GM21381 (cell line): ENCODE data around the gene OR2AG1.
A peak's percentile ranks its signal among the peaks of the same experiment; 100 is the strongest.
"Not testable (repeated sequence)": the region's sequence is repeated elsewhere in the genome, so short reads cannot be mapped to it uniquely, and the experiment has no call there.

ENCODE experiments used
- ATAC-seq: cut with Tn5 transposase; IDR thresholded peaks from one replicate; pipeline ENCODE4 v1.9.1; 2021; ENCODE audit warnings: mild to moderate bottlenecking, moderate library complexity; ENCODE audit not compliant: unreplicated experiment

OR2AG1 gene

DNA sequence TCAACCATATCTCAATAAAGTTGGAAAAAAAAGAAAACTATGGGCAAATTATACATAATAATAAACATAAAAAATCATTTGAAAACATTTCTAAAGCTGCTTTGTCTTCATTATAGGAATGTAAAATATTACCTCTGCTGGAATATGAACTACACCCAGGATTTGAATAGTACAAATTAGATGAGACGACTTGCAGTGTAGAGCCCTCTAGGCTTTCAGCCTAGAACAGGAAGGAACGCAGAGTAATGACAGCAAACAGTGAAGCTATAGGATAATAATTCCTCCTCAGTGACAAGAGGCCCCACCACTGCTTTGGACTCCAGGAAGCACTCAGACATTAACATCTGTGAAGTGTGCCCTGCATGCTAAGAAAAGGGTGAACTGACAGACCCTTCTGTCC is 7.7 kb downstream of the OR2AG1 start:
- ATAC-seq, result no peak

DNA sequence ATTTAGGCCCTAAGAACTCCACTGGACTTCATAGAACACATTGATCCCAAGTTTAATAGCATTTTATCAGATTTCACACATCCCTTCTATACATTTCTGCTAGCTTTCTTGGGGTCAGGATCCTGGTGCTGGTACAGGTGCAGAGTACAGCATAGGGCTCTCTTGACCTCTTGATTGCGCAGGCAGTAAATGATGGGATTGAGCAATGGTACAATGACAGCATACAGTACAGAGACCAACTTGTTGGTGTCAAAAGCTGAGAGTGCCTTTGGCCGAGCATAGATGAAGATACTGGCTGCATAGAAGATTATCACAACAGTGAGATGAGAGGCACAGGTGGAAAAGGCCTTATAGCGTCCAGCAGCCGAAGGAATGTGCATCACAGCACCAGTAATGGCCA is 11.8 kb downstream of the OR2AG1 start:
- no peak for ATAC-seq

DNA sequence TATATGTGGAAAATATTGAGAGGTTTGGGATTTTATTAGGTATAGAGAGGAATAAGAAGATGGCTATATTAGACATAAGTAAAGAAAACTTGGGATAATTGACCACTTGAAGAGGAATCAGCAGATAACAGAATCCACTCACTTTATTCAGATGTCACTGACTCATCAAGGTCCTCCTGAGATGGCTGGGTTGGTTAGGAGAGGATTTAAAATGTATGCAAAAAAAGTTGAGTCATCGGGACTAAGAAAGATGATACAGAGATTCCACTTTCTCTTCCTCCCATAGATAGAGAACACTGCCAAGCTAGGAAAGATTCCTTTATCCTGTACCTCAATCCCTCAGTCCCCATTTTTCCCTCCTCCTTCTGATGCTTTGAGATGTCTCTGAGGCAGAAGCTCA is 16.6 kb downstream of the OR2AG1 start, which contains the start of gene OR6A2:
Gene OR6A2, minus strand, starts transcription at position 288 of the 400 bp plus-strand sequence. CDS start 3,981 bp downstream, outside the sequence.
- no peak for ATAC-seq

DNA sequence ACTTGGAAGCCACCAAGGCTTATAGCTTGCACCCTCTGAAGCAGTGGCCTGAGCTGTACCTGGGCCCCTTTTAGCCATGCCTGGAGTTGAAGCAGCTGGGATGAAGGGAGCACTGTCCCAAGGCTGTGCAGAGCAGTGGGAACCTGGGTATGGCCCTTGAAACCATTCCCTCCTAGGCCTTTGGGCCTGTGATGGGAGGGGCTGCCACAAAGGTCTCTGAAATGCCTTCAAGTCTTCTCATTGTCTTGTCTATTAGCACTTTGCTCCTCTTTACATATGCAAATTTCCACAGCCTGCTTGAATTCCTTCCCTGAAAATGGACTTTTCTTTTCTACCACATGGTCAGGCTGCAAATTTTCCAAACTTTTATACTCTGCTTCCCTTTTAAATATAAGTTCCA is 18.3 kb downstream of the OR2AG1 start:
- ATAC-seq, result not testable (repeated sequence)

DNA sequence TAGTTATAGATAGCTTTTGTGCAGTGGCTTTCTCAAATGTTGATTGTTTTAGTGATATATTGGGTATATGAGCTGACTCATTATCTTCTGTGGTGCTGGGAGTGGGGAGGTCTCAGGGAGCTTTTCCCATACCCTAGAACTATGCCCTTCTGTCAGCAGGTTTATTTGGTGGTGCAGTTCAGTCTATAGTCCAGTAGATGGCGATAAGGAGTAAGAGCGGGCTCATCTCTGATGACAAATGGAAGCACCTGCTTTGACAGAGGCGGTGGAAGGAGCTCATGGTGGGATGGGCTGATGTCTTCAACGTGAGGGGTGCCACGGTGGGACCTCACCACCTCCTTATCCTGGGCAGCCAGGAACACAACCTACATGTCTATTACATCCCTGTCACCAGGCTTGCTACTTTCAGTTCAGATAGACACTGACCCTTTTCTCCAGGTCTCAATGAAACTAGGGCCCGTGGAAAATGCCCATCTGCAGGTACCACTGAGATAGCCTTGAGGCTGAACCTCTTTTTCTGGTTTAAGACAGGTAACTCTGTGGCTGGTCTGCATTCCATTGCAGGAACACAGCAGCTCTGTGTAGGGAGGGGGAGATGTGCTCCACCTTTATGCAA is 29.7 kb downstream of the OR2AG1 start:
- ATAC-seq, result peak; percentile 91

DNA sequence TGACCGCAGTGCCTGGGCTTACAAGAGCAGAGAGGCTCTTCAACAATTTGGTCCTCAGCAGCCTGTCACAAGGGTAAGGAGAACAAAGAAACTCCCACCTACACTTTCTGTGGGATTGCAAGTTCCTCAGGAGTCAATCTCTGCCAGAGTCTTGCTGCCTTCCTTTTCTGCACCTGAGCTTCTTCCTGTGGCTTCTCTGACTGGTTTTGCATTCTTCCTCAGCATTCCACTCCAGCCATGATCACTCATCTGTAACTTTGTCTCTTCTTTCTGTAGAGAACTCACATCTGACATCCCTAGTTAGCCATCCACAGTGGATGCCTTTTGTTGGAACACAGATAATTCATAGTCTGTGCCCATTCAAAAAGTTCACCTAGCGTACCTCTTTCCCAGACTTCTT is 30.8 kb downstream of the OR2AG1 start:
- ATAC-seq, result no peak

DNA sequence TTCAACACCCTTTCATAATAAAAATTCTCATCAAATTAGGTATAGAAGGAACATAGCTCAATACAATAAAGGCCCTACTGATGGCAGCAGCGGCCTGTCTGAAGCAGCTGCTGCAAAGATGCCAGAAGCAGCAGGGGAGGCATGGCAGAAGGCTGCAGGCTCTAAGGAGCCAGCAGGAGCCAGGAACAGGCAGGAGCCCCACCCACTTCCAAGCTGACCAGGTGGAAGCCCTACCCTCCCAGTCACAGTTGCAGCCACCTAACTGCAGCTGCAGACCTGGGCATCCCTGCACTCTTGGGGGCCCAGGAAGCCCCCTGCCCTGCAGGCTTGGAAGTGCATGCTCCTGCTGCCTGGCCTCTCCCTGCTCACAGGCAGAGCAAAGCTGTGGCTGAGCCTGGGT is 34.9 kb downstream of the OR2AG1 start:
- ATAC-seq, result no peak

DNA sequence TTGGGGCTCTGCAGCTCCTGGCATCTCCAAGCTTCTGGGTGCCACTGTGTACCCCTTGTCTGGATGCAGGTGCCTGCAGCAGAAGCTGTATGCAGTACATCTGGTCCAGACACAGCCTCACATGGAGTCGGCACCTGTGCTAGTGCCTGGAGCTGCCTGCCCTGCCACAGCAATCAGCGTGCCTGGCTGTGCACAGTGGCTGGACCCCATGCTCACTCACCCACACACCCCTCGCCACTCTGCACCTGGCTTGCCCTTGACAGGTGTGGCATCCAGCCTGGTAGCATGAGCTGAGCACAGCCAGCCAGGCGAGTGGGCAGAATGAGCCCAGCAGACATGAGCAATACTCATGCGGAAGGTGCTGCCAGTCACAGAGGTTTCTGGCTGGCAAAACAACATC is 36.1 kb downstream of the OR2AG1 start:
- no peak for ATAC-seq

DNA sequence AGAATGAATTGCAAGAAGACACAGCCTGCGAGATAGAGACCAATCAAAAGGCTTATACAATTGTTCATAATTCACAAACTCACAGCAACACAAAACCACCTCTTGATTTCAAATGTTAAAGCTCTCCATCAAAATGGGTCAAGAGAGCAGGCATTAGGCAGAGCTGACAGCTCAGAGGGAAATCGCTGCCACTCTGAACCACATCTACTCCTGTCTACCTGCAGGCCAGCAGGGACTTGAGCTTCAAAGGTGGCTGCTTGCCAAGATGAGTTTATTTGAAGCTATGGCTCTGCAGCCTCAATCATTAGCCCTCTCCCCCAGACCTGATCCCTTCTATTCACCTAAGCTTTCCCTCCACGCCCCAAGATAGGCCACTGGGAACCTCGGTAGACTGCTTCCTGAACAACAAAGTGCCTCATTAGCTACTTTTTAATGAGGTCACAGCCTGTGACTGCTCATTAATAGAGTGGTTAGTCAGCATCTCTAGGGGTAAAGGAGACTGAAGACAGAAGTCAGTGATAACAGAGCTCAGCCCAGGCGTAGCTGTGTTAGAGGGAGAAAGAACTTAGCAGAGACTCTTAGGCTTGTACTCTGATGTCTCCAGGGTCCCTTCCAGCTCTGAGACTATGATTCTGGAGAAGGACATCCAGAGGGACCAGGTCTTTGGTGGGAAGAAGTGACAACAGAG is 41.5 kb downstream of the OR2AG1 start:
- no peak for ATAC-seq

DNA sequence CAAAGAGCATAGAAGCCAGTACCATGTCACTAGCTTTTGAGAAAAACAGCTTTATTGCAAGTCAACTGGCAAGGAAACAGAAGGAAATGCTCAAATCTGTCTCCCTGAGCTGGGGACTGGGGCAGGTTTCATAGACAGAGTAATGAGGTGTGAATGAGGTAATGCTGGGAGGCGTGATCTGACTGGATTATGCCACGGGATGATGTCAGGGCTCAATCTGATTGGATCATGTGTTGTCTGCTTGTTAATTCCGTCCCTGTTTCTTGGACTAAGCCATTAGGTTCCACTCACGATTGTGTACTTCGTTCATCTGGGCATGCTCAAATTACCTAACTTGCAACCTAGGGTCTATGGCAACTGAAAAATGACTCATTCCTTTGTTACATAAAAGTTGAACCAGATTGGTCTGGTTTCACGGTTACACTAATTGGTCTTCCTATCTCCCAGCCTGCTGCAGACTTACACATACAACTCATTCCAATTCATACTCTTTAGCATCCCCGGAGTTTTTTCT is 42.5 kb downstream of the OR2AG1 start:
- no peak for ATAC-seq

DNA sequence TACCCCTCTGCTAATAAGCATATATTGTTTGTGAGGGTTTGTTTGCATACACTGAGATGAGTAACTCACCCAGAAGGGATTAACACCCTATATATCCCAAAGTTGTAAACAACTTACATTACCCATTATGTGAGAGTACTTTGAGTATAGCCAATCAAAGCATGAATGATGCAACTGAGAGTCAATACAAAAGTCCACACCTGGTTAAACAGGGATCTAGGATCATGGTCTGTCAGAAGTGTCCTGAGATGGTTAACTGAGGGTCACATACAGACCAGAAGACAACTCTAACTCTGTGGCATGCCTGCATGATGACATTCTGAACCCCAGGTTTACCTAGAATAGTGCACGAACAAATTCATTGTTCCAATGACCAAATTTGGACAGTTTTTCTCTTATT is 45.3 kb downstream of the OR2AG1 start:
- ATAC-seq, result no peak

DNA sequence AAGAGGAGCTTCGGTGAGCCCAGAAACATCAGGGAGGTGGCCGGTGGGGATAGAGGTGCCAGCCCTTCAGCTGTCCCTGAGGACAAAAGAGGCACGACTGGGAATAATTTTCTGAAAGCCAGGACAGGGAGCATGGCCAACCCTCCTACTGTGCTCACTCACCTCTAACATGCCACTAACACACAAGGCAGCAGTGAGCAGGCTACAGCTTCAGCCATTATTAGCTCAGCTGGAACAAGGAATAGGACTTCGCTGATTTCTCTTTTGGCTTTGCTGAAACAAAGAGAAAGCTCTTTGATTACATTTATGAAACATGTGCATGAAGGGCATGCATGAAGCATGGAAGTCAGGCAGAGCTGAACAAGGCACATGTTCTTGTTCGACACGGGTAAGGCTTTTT is 50.5 kb downstream of the OR2AG1 start:
- ATAC-seq, result no peak

DNA sequence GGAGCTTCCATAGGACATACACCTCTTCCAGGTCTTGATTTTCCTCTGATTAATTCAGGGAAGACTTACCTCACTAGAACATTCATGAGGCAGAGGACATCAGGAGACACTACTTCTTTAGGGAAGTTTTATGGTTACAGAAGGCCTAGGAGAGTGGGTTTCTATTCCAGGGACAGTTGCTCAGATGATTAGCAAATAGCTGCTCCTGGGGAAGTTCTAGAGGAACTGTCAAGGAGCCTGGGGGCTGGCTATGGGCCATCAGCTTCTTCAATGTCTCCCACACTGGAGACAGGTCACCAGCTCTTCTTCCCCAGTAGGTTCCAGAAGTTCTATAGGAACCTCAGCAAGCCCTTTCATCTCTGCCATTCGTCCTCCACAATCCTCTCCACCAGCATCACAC is 51.2 kb downstream of the OR2AG1 start:
- ATAC-seq, result no peak
